Measurements from ENCODE around the gene PSMB10. TPM values are rescaled to one million over a fixed set of nuclear protein-coding genes. Genes with fewer than 3 reads are reported as not detected.

PSMB10 gene
- total RNA-seq, 4 donors from 2014 or later: 17.2 to 51.6 (median 36.1) TPM

GRCh38 chr16:67935101-67935401 lies 1.6 kb downstream of the PSMB10 start:
- Histone ChIP-seq H3K4me3 (peak overlapping the region; percentile 73 to 96 (median 88)), H3K9me3 (no peaks in the 10 kb centered on the region), H3K27me3 (no peaks in the 10 kb centered on the region), H3K36me3 (peaks cover 8 to 46% (median 38%) of the 10 kb centered on the region in 4 donors), H3K27ac (replicated peaks in 1 of 4) (peak overlapping the region; percentile 86 to 93 (median 92)), H3K4me1 (peaks cover 19 to 37% (median 32%) of the 10 kb centered on the region in 4 donors)
- intact Hi-C loops (cut with DNase I): no loop called here
- no peak for DNase-seq (ENCODE audit: extremely low spot score)
- 33% methylated on average over 13 of the region's 13 CpGs for WGBS
- TF ChIP-seq POLR2A (IDR thresholded peaks at IDR 0.05; ENCODE audit: low read depth) (no peak), CTCF (IDR thresholded peaks at IDR 0.05) (no peak), EP300 (IDR thresholded peaks at IDR 0.05) (no peak), POLR2AphosphoS5 (IDR thresholded peaks at IDR 0.05) (no peak)

- Histone ChIP-seq H3K36me3 (peaks cover 3 to 45% (median 37%) of the 10 kb centered on the region in 4 donors), H3K27me3 (no peaks in the 10 kb centered on the region), H3K27ac (replicated peaks in 1 of 4) (peak overlapping the region; percentile 86 to 93 (median 92)), H3K4me1 (peaks cover 19 to 32% (median 27%) of the 10 kb centered on the region in 4 donors), H3K4me3 (peak overlapping the region; percentile 73 to 96 (median 88)), H3K9me3 (no peaks in the 10 kb centered on the region)
- no peak for DNase-seq (ENCODE audit: extremely low spot score)
- 42% methylated on average over 13 of the region's 13 CpGs for WGBS
- no peak for TF ChIP-seq CTCF (IDR thresholded peaks at IDR 0.05)
- no peak for TF ChIP-seq POLR2A (IDR thresholded peaks at IDR 0.05; ENCODE audit: low read depth)
- TF ChIP-seq POLR2AphosphoS5 (IDR thresholded peaks at IDR 0.05): no peak
- TF ChIP-seq EP300 (IDR thresholded peaks at IDR 0.05): no peak
- intact Hi-C loops (cut with DNase I): no loop called here
Measured at GRCh38 chr16:67934306-67935100, 2.1 kb downstream of the PSMB10 start.

GRCh38 chr16:67933805-67934204 lies 2.8 kb downstream of the PSMB10 start:
- Histone ChIP-seq H3K4me3 (no peak overlapping the region), H3K27ac (replicated peaks in 1 of 4) (no peak overlapping the region), H3K9me3 (no peaks in the 10 kb centered on the region), H3K4me1 (peaks cover 19 to 32% (median 26%) of the 10 kb centered on the region in 4 donors), H3K27me3 (no peaks in the 10 kb centered on the region), H3K36me3 (peaks cover 3 to 45% (median 41%) of the 10 kb centered on the region in 4 donors)
- no peak for TF ChIP-seq POLR2AphosphoS5 (IDR thresholded peaks at IDR 0.05)
- no peak for TF ChIP-seq CTCF (IDR thresholded peaks at IDR 0.05)
- no peak for TF ChIP-seq POLR2A (IDR thresholded peaks at IDR 0.05; ENCODE audit: low read depth)
- no peak for TF ChIP-seq EP300 (IDR thresholded peaks at IDR 0.05)
- intact Hi-C loops (cut with DNase I): no loop called here
- 90% methylated on average over 6 of the region's 7 CpGs for WGBS
- DNase-seq (ENCODE audit: extremely low spot score): no peak

- no peaks in the 10 kb centered on the region for H3K27me3 ChIP-seq
- H3K4me3 ChIP-seq: no peak overlapping the region
- no peaks in the 10 kb centered on the region for H3K9me3 ChIP-seq
- 90% methylated on average over 2 of the region's 4 CpGs for WGBS
- intact Hi-C loops (cut with DNase I): no loop called here
- TF ChIP-seq EP300 (IDR thresholded peaks at IDR 0.05) (no peak), POLR2A (IDR thresholded peaks at IDR 0.05; ENCODE audit: low read depth) (no peak), POLR2AphosphoS5 (IDR thresholded peaks at IDR 0.05) (no peak), CTCF (IDR thresholded peaks at IDR 0.05) (no peak)
- peaks cover 19 to 41% (median 31%) of the 10 kb centered on the region in 4 donors for H3K4me1 ChIP-seq
- H3K36me3 ChIP-seq: peaks cover 7 to 59% (median 54%) of the 10 kb centered on the region in 4 donors
- no peak for DNase-seq (ENCODE audit: extremely low spot score)
- H3K27ac ChIP-seq (replicated peaks in 1 of 4): no peak overlapping the region
Measured at GRCh38 chr16:67932462-67932840, 4.2 kb downstream of the PSMB10 start.
